GM23248 (cell line): ENCODE results near the gene ANKRD13D. TPM values are rescaled to one million over a fixed set of nuclear protein-coding genes. Genes with fewer than 3 reads are reported as not detected.

Source experiments
- DNase-seq: peaks from one replicate; pipeline ENCODE4 v3.0.0-alpha.2; 2015
- H2AFZ ChIP-seq: fragments of 200-600 bp; sonication (generic); 2 replicates; pipeline ENCODE4 v1.6.1; 2016; ENCODE audit warnings: antibody characterized with exemption
- H3F3A ChIP-seq: fragments of 200-600 bp; sonication (generic); 2 replicates; pipeline ENCODE4 v1.6.1; 2016; ENCODE audit warnings: mild to moderate bottlenecking, antibody characterized with exemption, mixed run types; ENCODE audit not compliant: insufficient read depth
- H3K27ac ChIP-seq: fragments of 200-600 bp; sonication (generic); 2 replicates; pipeline ENCODE4 v1.5.1; 2016; ENCODE audit warnings: mild to moderate bottlenecking
- H3K27me3 ChIP-seq: fragments of 200-600 bp; sonication (generic); replicated peaks from 2 replicates; pipeline ENCODE4 v1.6.1; 2016; ENCODE audit warnings: mild to moderate bottlenecking; ENCODE audit not compliant: insufficient read depth
- H3K36me3 ChIP-seq: fragments of 200-600 bp; sonication (generic); 2 replicates; pipeline ENCODE4 v1.6.1; 2016; ENCODE audit warnings: low read depth, mild to moderate bottlenecking
- H3K4me1 ChIP-seq: fragments of 200-600 bp; sonication (generic); 2 replicates; pipeline ENCODE4 v1.6.1; 2016; ENCODE audit warnings: mild to moderate bottlenecking; ENCODE audit not compliant: insufficient read depth
- H3K4me2 ChIP-seq: fragments of 200-600 bp; sonication (generic); one replicate; pipeline ENCODE4 v1.6.1; 2016; ENCODE audit warnings: mild to moderate bottlenecking; ENCODE audit not compliant: unreplicated experiment
- H3K4me3 ChIP-seq: fragments of 200-600 bp; sonication (generic); 2 replicates; pipeline ENCODE4 v1.5.1; 2016; ENCODE audit warnings: mild to moderate bottlenecking
- H3K79me2 ChIP-seq: fragments of 200-600 bp; sonication (generic); 2 replicates; pipeline ENCODE4 v1.6.1; 2016; ENCODE audit warnings: mild to moderate bottlenecking; ENCODE audit not compliant: insufficient read depth
- H3K9ac ChIP-seq: fragments of 200-600 bp; sonication (generic); 2 replicates; pipeline ENCODE4 v1.6.1; 2016; ENCODE audit warnings: mild to moderate bottlenecking
- H3K9me2 ChIP-seq: fragments of 200-600 bp; sonication (generic); 2 replicates; pipeline ENCODE4 v1.6.1; 2016; ENCODE audit warnings: mixed run types, mild to moderate bottlenecking, moderate library complexity; ENCODE audit not compliant: insufficient read depth
- H3K9me3 ChIP-seq: fragments of 200-600 bp; sonication (generic); one replicate; pipeline ENCODE4 v1.6.1; 2017; ENCODE audit warnings: low read depth
- H4K20me1 ChIP-seq: fragments of 200-600 bp; sonication (generic); 2 replicates; pipeline ENCODE4 v1.6.0; 2016; ENCODE audit not compliant: insufficient read depth
- EZH2 ChIP-seq: fragments of 200-600 bp; sonication (generic); IDR thresholded peaks from 2 replicates; pipeline ENCODE4 v1.6.1; 2018; ENCODE audit warnings: antibody characterized with exemption, mild to moderate bottlenecking; ENCODE audit not compliant: insufficient read depth, poor library complexity, severe bottlenecking
- EZH2phosphoT487 ChIP-seq: fragments of 200-600 bp; sonication (generic); IDR thresholded peaks from 2 replicates; pipeline ENCODE4 v1.6.1; 2018; ENCODE audit warnings: antibody characterized with exemption, moderate library complexity, mild to moderate bottlenecking, low read depth; ENCODE audit not compliant: insufficient read depth
- WGBS, 2 experiments: methylation state at CpG; one replicate each; pipeline ENCODE4 v1.1.6; 2015 to 2017; ENCODE audit warnings: low lambda C conversion rate in 2 of 2, low coverage in 1 of 2; ENCODE audit errors: missing lambda C conversion rate in 2 of 2; 5-methylcytosine and 5-hydroxymethylcytosine counted together
- in situ Hi-C: fragments of 300-500 bp; cut with MboI; formaldehyde crosslinking; loops from 2 replicates; pipeline ENCODE4 v1.15.0; 2020
- polyA plus RNA-seq: library from polyadenylated mRNA; unstranded; fragments of >200 nt; fragmentation: Nextera tagmentation; extraction: Ambion mirVana; gene quantifications from 2 replicates; pipeline ENCODE4 v1.2.1, GENCODE V29; 2016
- total RNA-seq: library from RNA; depleted of rRNA; stranded (reverse); fragments of >200 nt; shearing (Covaris generic); gene quantifications from 2 replicates; pipeline ENCODE4 v1.2.3, GENCODE V29; 2014

Gene ANKRD13D
- total and polyA plus RNA-seq, 2 experiments from 2014 or later, result 16.4 to 42.9 TPM

DNA sequence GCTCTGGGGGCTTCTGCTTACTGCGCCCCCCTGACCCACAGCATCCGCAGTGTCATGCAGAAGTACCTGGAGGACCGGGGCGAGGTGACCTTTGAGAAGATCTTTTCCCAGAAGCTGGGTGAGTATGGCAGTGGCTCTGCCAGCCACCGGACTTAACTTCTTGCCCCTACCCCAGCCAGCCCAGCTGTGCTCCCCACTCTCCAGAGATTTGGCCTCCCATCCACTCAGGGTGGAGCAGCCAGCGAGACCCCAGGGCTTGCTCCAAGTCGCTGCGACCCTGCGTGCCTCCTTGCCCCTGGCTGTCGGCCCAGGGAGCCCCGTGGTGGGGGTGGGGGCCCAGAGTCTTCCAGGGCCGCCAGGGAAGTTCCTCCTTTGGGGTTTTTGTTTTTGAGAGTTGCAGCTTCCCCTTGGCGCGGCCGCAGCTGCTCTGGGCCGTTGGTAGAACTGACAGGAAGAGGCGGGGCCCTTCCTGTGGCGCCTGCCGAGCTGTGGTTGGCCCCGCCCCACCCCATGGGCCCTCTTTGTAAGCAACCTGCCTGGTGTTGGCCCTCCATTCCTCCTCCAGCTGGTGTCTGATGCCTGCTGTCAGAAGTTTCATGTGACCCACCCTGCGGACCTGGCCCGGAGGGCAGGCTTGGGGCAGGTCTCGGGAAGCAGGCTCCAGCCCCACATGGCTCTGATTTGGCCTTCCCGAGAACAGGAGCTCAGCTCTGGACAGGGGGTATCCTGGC, 11.7 kb upstream of the ANKRD13D start:
- Histone ChIP-seq H3K9me2 (no peaks in the 10 kb centered on the region), H3K4me1 (peaks cover 13% of the 10 kb centered on the region), H3K9ac (peak overlapping the region; percentile 83), H3K36me3 (no peaks in the 10 kb centered on the region; the same call in 1 of the 2 replicates), H3K9me3 (no peaks in the 10 kb centered on the region), H3K4me3 (peak overlapping the region; percentile 75), H3F3A (peaks cover 9% of the 10 kb centered on the region; the same call in 1 of the 2 replicates), H3K27ac (peak overlapping the region; percentile 87), H3K4me2 (peak overlapping the region; percentile 94), H3K27me3 (no peaks in the 10 kb centered on the region), H3K79me2 (peaks cover 68% of the 10 kb centered on the region), H2AFZ (peak overlapping the region; percentile 70), H4K20me1 (no peaks in the 10 kb centered on the region)
- WGBS, 2 experiments, result 15 to 23% methylated on average over 21 to 24 of the region's 24 CpGs
- in situ Hi-C loops, result no loop called here
- TF ChIP-seq EZH2phosphoT487 (no peak), EZH2 (no peak)
- DNase-seq, result peak; percentile 88

DNA sequence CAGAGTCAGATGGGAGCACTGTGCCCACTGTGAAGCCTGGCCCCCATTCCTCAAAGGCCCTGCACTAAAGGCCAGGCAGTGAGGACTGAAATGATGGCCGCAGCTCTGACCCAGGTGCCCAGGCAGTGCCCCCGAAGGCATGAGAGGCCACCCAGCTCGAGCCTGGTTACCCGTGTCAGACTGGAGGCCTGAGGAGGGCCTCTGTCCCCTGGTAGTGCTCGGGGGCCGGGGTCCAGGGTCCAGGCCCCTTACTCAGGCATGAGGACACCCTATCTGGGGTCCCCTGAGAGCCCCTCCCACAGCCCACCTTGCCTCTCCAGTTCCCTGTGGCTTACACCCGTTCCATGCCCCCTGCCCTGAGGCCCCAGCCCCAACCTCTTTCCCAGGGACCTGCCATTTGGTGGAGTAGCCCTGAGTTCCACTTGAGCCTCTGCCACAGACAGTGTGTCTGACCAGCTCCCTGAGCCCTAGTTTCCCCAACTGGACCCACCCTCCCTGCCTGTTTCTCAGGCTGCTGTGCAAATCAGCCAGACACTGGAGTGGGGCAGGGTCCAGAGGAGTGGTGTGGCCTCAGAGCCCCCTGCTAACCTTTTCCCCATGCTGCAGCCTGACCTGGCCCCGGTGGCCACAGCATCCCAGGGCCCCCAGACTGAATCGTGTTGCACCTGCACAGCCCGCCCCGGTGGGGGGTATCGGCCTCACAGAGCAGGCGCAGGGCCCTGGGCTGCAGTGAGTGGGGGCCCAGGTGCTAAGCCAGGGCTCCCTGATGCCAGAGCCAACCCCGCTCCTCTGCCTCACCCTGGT, 10.8 kb upstream of the ANKRD13D start:
- no peaks in the 10 kb centered on the region for H4K20me1 ChIP-seq
- H3F3A ChIP-seq, result peaks cover 9% of the 10 kb centered on the region; the same call in 1 of the 2 replicates
- H3K27me3 ChIP-seq, result no peaks in the 10 kb centered on the region
- in situ Hi-C loops, result no loop called here
- WGBS, 2 experiments, result 74 to 83% methylated on average over 10 to 14 of the region's 14 CpGs
- no peak for DNase-seq
- no peaks in the 10 kb centered on the region for H3K9me2 ChIP-seq
- no peaks in the 10 kb centered on the region; the same call in 1 of the 2 replicates for H3K36me3 ChIP-seq
- no peak overlapping the region for H2AFZ ChIP-seq
- H3K79me2 ChIP-seq, result peaks cover 59% of the 10 kb centered on the region
- TF ChIP-seq EZH2phosphoT487 (no peak), EZH2 (no peak)
- no peaks in the 10 kb centered on the region for H3K9me3 ChIP-seq
- peak overlapping the region; percentile 87; the same call in 1 of the 2 replicates for H3K27ac ChIP-seq
- peaks cover 13% of the 10 kb centered on the region for H3K4me1 ChIP-seq
- no peak overlapping the region for H3K4me2 ChIP-seq
- peak overlapping the region; percentile 83 for H3K9ac ChIP-seq
- no peak overlapping the region for H3K4me3 ChIP-seq

DNA sequence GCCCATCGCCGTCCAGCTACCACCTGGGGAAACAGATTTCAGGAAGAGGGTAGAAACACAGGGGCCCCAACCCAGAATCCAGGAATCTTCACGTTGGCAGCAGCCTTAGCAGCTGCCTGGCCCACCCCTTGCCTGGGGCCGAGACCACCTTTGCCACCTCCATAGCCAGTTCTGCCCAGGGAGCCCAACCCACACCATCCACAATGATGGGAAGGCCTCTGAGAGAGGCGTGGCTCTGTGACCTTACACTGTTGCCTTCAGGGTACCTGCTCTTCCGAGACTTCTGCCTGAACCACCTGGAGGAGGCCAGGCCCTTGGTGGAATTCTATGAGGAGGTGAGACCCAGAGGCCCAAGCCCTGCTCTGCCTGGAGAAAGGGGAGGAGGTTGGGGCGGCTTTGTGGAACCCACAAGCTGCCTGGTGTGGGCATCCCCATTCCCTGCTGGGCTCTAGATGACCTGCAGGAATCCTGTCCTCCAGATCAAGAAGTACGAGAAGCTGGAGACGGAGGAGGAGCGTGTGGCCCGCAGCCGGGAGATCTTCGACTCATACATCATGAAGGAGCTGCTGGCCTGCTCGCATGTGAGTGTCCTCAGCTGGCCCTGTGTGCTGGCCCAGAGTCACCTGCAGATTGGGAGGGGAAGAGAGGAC, 10.0 kb upstream of the ANKRD13D start:
- DNase-seq, result no peak
- Histone ChIP-seq H3K9me3 (no peaks in the 10 kb centered on the region), H3K36me3 (no peaks in the 10 kb centered on the region; the same call in 1 of the 2 replicates), H3F3A (peaks cover 9% of the 10 kb centered on the region; the same call in 1 of the 2 replicates), H3K9me2 (no peaks in the 10 kb centered on the region), H2AFZ (no peak overlapping the region), H3K27me3 (no peaks in the 10 kb centered on the region), H3K79me2 (peaks cover 51% of the 10 kb centered on the region), H4K20me1 (no peaks in the 10 kb centered on the region), H3K4me2 (no peak overlapping the region), H3K4me1 (peaks cover 13% of the 10 kb centered on the region), H3K4me3 (no peak overlapping the region), H3K9ac (no peak overlapping the region), H3K27ac (no peak overlapping the region)
- in situ Hi-C loops, result no loop called here
- WGBS, 2 experiments, result 90 to 100% methylated on average over 5 to 14 of the region's 14 CpGs
- TF ChIP-seq EZH2 (no peak), EZH2phosphoT487 (no peak)

DNA sequence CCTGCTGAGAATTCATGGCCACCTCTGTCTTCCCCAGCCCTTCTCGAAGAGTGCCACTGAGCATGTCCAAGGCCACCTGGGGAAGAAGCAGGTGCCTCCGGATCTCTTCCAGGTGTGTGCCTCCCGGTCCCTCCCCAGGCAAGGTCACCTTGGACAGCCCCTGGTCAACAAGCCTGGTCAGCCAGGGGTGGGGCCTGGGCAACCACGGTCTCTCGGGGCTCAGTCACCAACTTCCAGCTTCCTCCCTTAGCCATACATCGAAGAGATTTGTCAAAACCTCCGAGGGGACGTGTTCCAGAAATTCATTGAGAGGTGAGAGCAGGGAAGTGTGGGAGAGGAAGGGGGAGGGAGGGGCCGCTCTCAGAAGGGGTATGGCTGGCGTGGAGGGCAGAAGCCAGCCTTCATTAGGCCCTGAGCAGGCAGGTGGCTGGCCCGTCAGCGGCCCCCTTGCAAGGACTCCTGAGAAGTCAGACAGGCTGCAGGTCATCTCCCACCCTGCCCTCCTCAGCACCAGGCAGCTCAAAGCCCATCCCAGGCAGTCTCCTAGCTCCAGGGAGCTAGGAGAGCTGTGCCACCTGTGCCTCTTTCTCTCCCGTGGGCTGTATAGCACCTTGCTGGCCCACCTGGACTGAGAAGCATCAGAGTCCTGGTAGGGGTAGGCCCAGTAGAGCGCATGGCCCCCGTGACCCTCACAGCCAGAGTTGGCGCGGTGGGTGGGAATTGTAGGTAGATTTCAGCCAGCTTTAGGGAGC, 9.3 kb upstream of the ANKRD13D start:
- Histone ChIP-seq H3K27me3 (no peaks in the 10 kb centered on the region), H3K4me3 (no peak overlapping the region), H4K20me1 (no peaks in the 10 kb centered on the region), H3K9me2 (no peaks in the 10 kb centered on the region), H3K27ac (no peak overlapping the region), H3K4me2 (no peak overlapping the region), H3K79me2 (peaks cover 44% of the 10 kb centered on the region), H3F3A (peaks cover 9% of the 10 kb centered on the region; the same call in 1 of the 2 replicates), H2AFZ (no peak overlapping the region), H3K4me1 (peaks cover 13% of the 10 kb centered on the region), H3K36me3 (no peaks in the 10 kb centered on the region; the same call in 1 of the 2 replicates), H3K9ac (no peak overlapping the region), H3K9me3 (no peaks in the 10 kb centered on the region)
- WGBS, 2 experiments, result 89% methylated on average over 15 of the region's 17 CpGs
- no peak for DNase-seq
- TF ChIP-seq EZH2 (no peak), EZH2phosphoT487 (no peak)
- in situ Hi-C loops, result no loop called here
